GM21447 (cell line): ENCODE measurements around the gene SLC22A23.
A peak's percentile ranks its signal among the peaks of the same experiment; 100 is the strongest.

Experiments used
- ATAC-seq: cut with Tn5 transposase; IDR thresholded peaks from one replicate; pipeline ENCODE4 v1.9.1; 2021; ENCODE audit not compliant: unreplicated experiment

Gene SLC22A23

GRCh38 chr6:3471711-3472110 is 14.9 kb upstream of the SLC22A23 start:
- ATAC-seq: no peak

GRCh38 chr6:3471286-3471685 is 14.4 kb upstream of the SLC22A23 start:
- no peak for ATAC-seq

DNA sequence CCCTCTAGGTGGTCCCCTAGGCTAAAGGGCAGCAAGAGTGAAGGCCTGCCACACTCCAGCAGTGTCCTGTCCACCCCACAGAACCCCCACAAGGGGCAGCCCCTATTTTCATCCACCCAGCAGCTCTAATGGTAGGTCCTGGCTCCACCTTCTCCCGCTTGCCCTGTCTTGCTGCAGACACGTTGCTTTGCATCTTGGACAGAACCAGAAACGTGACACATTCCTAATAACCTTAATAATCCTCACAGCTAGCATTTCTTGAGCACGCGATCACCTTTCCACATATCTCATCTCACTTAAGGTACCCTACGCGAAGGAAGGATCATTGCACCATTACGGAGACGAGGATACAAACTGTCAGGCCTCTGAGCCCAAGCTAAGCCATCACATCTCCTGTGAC is 11.7 kb upstream of the SLC22A23 start:
- no peak for ATAC-seq

DNA sequence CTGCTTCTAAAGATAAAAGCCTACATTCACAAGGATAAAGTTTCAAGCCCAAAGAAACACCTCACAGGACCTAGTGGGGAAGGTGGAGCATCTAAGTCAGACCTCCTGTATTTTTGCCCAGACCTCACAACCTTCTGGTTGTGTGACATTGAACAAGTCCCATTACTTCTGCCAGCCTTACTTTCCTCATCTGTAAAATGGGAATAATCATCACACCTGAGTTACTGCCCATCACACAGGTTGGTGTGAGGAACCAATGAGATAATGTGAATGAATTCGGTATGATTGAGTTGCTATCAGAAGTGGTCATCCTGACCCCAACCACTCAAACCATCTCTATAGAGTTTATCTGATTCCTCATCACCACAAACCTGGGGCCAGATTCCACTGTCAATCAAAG is 11.1 kb upstream of the SLC22A23 start:
- ATAC-seq: no peak

GRCh38 chr6:3466488-3467219 is 9.8 kb upstream of the SLC22A23 start:
- ATAC-seq: no peak

DNA sequence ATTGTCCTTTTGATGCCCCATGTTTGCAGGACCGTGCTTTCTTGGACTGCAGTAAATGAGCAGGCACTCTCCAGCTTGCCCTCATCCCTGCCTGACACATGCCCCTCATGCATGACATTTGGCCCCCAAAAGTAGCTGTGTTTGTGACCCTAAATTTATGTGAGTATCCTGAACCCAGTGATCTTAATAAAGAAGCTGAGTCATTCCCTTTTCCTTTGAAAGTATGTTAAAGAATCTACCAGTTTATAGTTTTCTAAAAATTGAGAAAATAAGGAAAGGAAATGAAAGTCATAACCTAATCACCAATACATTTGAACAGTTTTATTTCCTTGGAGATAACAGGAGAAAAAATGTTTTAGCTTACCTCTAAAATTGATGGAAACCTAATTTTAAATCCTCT is 3.4 kb upstream of the SLC22A23 start:
- no peak for ATAC-seq

GRCh38 chr6:3458706-3459421 is 2.0 kb upstream of the SLC22A23 start:
- no peak for ATAC-seq

DNA sequence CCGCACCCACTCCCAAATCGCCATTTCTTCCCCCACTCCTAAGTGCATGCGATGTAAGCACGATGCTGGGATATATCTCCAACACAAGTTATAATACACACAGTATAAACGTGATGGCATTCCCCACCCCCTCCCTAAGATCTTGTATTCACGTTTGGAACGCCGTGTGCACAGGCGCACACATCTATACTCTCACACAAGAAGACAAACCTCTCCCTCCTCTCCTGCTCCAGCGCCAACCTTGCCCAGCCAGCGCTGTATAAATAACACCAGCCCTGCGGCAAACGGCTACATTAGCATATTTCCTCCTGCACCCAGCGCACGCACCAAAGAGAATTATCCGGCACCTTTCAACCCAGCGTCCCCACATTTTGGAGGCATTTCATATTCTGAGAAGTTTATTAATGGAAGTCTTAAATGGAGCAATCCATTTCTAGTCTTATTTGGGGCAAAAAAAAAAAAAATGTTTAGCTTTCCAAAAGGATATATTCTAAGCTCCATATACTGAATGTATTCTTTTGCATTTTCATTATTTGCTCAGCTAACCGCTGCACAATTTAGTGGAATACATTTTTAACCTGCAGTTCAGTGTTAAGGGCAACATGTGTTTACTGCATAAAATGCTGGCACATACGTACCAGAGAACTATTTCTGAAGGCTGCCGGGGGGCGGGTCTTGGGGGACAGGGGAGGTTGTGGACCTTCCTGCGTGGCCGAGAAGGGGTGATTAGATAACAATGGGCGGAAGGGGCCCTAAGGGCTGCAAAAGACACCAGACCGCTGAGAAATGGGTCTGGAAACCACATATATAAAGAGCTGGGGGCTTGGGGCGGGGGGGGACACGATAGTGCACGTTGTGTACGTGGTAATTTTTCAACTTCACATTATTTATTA is 1.1 kb upstream of the SLC22A23 start:
- no peak for ATAC-seq

DNA sequence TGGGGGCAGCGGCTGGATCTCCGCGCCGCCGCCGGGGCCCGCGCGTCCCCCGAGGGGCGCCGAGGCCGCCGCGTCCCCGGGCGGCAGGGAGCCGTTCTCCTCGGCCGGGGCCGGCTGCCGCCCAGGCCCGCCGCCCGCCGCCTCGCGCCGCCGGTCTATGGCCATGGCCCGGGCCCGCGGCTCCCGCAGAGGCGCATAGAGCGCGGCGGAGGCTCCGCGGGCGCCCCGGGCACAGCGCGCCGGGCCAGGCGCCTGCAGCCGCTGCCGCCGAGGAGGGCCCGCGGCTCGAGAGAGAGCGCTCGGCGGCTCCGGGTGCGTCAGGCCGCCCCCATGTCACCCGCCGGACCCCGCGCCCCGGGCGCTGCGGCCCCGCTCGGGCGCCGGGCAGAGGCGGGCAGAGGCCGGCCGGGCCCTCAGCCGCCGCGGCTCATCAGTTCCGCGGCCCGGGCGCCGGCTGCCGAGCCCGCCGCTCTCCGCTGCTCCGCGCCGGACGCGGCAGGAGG is 404 bp downstream of the SLC22A23 start:
- peak; percentile 16 for ATAC-seq

DNA sequence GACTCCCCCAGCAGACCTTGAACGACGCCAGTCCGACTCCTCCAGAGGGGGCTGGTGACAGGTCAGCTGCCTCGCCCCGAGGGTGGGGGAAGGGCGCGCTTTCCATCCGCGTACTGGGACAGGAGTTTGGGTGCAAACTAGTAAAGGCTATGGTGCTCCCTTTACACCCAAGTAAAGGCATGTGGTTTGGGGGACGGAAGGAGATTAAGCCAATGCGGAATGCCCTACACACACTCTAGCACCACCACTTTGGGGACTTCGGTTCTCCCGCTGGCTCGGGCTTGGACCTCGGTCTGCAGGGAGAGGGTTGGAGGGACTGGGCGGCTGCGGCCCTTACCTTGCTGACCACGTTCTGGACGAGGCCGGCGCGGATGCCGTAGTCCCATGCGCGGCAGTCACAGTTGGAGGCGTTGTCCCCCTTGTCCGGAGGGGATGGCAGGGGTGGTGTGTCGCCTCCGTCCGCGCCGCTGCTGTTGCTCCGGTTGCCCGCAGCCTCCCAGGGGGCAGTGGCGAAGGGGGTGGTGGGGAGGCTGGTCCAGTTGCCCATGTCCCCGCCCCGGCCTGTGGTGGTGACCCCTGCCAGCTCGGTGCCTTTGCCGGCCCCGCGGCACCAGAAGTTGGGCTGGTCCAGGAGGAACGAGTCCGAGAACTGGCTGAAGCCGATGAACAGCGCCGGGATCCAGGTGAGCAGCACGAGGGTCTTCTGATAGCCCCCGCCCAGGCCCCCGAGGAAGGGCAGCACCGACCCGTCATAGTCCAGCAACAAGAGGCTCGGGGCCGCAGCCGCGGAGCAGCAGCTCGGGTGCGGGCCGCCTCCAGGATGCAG is 1.1 kb downstream of the SLC22A23 start:
- ATAC-seq: no peak

GRCh38 chr6:3455147-3455568 is 1.7 kb downstream of the SLC22A23 start:
- no peak for ATAC-seq

DNA sequence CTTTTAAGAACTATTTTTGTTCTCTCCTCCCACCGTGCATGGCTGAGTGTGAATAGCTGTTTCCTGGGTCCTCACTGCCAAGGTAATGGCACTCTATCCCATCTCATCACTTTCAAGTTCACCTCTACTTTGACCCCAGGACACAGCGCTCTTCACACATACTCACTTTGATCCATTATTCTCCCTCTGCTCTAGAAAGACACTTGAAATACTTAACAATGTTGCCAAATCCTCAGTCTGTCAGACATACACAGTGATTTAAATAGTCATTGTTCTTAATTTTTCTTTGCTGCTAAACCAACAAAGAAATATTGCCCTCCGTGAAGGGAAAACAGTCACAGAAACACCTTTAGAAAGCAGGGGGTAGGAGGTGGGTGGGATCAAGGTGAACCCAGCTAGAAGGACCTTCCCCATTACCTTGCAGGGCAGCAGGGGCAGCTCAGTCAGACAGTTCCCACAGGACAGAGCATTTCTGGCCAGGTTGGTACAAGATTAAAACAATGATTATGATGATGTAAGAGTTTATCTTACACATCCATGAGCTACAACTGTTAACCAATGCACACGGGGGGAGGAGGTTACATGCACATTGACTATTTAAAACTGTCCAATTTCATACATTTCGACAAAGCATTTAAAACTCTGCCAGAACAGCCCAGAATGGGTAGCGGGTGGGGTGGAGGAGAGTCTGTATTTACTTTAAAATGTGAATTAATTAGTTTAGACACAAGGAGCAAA is 2.4 kb downstream of the SLC22A23 start:
- ATAC-seq: no peak

DNA sequence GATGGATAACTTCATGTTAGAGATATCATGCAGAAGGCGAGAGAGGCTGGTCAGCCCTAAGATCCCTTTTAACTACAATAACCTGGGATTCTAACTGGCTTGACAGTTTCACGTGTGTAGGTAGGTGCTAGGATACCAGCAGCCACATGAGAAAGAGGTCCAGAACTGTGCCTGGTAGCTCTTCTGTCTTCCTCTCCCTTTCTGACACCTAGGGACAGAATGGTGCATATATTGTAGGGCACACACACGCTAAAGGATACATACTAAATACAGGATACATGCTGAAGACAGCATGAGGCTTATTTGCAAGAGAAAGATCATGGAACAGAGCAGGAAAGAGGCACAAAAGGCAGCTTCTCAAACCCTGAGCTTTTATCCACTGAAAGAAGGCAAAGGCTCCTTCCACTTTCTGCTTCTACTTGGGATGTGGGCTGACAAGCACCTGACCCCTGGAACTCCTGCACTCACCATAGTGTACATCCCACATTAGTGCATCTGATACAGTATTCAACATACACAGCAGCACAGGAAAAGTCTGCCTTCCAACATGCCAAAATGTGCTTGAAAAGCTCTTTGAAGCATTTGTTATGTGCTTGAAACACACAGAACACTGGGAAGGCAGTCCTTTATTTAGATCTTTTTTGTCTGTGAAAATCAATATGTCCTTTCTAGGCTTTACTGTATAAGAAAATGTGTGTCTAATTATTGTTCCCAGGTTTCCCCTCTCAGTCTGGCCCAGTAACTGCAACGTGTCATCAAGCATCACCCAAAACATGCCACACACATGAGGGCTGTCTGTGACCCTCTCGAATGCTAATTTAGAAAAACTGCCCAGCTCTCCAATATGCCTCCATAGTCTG is 3.2 kb downstream of the SLC22A23 start:
- ATAC-seq: no peak

GRCh38 chr6:3451498-3451897 is 5.4 kb downstream of the SLC22A23 start:
- no peak for ATAC-seq

GRCh38 chr6:3450888-3451287 is 6.0 kb downstream of the SLC22A23 start:
- ATAC-seq: no peak

DNA sequence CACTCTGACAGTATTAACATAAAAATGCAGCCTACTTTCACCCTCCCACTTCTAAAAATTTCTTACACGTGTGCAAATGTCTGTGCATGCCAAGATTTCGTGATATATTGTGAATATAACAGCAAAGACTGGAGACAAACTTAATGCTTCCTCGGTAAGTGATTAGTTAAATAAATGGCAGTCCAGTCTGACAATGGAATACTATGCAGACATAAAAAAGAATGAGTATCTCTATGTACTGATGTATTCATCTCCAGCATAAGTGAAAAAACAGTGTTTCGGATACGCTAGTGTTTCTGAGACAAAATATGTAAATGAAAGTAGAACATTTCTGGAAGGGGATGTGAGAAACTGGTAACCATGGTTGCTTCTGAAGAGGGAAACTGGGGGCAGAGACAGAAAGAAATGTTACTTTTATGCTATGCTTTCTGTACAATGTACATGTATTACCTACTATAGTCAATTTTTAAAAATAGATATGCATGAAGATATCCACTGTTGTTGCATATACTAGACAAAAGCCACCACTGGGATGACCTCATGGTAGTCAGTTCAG is 7.0 kb downstream of the SLC22A23 start:
- ATAC-seq: no peak

- ATAC-seq: no peak
These were observed 7.5 kb downstream of the SLC22A23 start for GRCh38 chr6:3449321-3449720.

DNA sequence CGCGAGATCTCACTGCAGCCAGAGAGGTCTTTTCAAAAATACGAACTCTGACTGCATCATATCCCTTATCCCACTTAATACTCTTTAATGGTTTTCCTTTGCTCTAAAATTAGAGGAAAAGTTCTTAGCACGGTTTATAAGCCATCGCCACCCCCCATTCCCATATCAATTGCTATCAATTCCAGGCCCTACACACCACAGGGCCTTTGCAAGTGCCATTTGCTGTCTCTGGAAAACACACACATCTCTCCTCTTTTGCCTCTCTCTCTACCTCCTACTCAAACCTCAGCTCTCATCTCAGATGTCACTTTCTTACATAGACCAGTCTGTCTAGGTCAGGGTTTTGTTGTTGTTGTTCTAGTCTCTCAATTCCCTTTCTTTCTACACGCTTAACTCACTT is 9.8 kb downstream of the SLC22A23 start:
- no peak for ATAC-seq

DNA sequence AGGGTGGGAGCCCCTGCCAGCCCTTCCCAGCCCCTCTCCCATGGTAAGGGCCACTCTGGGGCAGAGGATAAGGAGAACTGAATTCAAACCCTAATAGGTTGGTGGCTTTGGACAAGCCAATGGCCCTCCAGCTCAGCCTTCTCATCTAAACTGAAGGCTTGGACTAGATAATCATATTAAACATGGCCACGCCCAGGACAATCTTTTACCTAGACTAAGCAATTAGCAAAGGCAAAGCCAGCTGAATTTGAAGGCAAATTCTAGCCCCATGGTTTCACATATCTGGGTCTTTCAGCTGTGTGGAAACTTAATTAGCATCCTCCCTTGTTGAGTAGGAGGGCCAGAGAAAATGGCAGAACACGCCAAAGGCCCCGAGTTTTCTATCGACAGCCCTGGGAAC is 10.7 kb downstream of the SLC22A23 start:
- no peak for ATAC-seq
